Activated CD4-positive, CD25-positive, alpha-beta regulatory T cell treated with anti-CD3 and anti-CD28 coated beads, Interleukin-2, amount 50 U/mL, for 24 hours (primary cell): ENCODE data around the gene TTLL9.

Source experiments
- ATAC-seq, 2 donors: fragments of 150-1000 bp; cut with Tn5 transposase; one replicate each; pipeline ENCODE4 v1.10.0; 2021; ENCODE audit warnings: mild to moderate bottlenecking in 1 of 2, moderate library complexity in 1 of 2

The TTLL9 gene

DNA sequence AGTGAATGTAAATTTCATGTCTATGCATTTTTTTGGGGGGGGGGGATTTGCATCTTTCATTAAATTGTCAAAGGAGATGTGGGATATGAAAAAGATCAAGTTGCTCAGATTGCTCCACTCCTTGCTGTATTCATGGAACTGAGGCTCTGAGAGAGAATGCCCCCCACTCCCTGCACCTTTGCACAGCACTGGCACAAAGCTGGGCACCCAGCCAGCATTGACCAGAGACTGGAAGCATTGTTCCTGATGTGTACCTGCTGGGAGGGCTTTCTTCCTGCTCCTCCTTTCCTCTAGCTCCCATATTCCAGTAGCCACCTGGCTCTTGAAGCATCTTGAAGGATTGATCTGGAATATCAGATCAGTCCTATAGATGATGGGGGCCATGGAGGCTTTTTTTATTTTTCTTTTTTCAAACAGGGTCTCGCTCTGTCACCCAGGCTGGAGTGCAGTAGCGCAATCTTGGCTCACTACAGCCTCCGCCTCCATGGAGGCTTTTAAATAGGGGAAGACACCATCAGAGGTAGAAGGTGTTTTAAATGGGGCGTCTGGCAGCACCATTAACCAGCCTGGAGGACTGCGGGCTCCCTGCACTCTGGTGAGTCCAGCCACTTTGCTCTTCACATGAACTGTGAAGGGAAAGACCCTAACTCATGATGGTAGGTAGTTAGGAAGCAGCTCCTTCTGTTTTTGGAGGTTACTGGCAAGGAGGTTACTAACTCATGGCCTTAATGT, 11.0 kb upstream of the TTLL9 start:
- no peak for ATAC-seq

DNA sequence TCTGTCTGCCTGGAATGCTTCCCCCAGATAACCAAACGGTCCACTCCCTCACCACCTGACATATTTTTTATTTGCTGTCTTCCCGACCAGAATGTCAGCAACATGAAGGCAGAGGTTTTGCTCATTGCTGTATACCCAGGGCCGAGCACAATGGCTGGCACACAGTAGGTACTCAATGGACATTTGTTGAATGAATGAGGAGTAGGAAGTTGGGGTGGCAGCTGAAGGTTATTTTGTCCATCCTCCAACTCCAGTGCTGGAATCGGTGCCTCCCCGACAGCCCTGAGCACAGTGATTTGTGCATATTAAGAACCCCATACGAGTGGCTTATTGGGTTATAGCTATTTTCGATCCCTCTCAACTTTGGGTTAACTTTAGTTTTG, 10.4 kb upstream of the TTLL9 start:
- ATAC-seq: no peak

DNA sequence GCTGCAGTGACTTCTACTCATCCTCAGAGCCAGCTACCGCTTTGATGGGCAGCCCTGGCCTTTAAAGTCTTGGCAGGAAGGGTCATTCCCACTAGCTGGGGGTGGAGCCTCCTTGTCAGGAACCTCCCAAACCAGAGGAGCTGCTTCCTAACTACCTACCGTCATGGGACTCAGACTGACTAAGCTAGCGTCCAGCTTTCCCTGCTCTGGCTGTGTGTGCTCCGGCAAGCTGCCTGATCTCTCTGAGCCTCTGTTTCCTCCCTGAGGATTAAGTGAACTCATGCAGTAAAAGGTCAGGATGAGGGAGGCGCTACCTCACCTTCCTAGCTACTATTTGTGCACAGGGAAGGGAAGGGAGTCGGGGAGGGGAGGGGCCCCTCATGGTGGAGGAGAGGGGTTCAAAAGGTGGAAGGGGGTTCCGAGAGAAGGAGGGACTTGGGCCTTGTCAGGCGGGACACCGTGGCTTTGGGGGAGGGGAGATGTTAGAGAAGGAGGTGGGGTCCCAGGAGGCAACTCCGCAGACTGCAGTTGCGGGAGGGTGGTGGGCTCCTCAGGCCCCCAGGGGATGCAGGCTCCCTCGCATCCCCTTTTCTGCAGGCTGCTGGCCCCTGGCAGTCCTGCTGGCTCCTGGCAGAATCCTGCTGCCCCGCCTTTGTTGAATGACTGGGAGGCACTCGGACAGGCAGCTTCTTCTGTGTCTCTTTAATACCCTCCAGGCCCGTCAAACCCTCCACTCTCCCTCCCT, 9.9 kb upstream of the TTLL9 start:
- ATAC-seq: no peak

DNA sequence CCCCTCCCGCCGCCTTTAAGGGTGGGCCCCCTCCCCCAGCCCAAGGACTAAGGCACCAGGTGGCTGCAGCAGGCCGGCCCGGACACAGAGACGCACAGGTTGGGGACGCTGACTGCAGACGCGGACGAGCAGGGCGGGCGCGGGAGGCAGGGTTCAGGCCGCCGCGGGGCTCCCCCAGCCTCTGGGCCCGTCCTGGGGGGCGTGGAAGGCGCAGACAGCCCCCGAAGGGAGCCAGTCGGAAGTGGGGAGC, 9.4 kb upstream of the TTLL9 start:
- peak in 1 of 2 donors; percentile 27 for ATAC-seq

DNA sequence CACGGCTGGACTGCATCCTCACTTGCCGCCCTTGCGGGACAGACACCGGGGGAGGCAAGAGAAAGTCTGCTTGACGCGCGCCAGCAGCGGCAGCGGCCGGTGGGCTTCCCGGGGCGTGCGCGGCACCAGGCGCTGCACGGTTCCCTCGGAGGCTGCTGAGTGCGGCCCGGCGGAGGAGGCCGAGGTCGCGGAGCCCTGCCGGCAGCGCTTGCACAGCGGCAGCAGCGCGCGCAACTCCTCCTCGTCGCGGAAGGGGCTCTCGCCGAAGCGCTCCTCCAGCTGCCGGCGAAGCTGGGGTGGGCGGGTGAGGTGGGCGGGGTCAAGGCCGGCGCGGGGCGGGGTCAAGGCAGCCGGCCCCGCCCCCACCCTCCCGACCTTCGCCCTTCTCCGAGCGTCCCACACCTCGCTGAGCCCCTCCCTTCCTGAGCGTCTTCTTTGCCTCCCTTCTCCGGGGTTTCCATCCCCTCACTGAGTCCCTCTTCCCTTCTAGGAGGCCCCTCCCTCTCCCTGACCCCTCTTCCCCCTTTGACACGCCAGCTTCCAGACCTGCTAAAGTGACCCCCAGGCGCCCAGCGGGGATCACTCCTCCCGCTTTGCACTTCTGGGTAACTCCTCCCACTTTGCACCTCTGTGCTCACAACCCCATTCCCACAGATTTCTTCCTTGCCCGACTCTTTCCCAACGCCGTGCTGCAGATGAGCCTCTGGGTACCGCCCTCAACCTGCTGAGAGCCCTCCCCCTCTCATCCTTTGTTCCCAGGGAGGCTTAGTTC, 8.9 kb upstream of the TTLL9 start:
- peak; percentile 66 to 75 for ATAC-seq

DNA sequence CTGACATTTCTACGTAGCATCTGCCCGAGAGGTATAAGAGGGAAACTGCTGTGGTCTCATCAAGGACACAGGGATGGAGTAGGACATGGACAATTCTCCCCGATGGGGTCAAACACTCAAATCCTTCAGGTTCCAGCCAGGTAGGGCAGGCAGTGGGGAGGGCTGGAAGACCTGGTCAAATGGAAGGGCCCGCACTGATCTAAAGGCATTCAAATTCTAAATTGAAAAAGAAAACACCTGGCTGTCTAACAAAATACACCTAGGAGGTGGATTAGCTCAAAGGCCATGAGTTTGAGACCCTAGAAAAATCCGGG, 8.3 kb upstream of the TTLL9 start:
- ATAC-seq: no peak

DNA sequence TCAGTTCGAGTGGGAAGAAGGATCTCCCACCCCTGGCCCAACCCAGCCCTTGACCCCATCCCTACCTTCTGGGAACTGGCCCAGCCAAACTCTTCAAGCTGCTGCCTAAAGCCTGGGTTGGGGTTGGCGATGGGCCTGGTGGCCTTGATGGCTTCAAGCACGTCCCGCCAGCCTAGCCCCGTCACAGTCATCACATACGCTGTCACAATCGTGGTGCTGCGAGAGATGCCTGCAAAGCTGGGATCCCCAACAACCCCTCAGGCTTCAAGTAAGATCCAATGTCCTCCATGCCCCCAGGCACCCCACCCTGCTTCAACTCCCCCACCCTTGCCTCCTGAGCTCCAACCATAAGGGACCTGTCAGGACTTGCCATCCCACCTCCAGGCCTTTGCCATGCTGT, 7.9 kb upstream of the TTLL9 start:
- no peak for ATAC-seq

DNA sequence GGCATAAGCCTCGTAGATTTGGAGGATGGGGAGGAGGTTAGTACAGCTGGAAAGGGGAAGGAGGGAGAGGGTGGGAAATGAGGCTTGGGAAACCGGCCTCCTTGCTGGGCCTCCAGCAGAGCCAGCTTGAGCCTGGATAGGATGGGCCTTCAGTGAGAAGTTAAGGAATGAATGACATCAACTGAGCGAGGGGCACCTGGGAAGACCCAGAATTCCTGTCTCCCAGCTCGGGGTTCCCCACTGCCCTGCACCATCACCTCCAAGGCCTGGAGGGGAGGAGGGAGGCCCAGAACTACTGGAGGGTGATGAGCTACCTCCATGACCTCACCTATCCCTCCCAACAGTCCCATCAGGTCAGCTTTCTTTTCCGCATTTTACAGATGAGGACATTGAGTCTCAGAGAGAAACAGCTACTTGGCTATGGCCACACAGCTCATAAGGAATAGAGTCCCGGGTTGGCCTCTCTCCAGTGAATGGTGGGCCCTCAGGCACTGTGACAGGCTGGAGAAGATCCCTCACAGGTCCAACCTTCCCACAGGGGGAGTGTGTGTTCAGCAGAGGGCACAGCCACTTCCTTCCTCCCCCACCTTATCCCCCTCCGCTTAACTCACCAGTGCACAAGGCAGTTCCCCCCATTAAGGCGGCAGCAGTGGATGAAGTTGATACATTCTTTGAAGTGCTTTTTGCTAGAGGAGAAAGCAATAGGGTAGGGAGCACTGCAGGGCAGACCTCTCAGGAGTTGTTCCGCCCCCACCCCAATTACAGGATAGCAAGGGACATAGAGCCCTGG, 6.9 kb upstream of the TTLL9 start:
- no peak for ATAC-seq

DNA sequence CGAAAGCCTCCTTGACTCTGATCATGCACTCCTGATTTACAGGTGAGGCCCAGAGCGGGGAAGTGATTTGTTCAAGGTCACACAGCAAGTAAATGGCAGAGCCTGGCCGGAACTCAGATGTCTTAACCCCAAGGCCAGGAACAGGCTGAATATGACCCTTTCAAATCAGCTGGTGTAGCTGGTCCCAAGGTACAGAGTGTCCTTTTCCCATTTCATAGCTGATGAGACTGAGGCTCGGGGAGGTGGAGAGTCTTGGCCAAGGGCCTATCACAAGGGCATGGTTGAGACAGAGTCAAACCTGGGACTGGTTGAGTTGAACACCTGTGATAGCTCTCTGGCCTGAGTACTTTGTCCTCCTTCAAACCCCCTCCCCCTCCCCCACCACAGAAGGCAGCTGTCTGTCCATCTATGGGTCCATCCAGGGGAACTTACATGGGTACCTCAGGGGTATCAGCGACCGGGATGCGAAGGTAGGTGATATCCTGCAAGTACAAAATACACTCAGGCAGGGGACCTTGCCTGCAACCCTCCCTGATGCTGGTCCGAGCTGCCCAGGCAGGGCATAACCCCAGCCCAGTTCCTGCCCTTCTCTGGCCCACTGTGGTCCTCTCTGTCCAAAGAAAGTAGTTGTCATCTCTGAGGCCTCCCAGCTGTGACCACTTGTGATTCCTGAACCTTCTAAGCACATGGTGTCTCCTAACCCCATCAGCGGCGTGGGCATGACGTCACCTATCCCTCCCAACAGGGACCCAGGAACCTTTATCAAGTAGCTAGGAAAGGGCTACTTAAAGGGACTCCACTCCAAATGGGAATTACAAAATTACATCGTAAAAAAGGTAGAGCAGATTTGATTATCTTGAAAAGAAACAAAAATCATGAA, 5.7 kb upstream of the TTLL9 start:
- ATAC-seq: no peak

DNA sequence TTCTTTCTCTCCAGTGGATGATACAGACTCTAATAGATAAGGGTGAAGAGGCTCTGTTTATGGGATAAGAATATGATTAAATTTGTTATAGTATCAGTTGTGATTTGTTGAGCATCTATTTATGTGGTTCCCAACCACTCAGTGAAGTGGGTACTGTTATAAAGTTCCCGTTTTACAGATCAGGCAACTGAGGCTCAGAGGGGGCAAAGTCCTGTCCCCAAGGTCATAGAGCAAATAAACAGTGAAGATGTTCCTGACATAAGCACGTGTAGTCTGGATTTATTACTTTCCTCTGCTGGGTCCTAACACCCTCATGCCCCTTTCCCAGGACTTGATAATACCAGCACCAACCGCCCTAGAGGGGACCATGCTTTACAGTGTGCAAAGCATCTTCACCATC, 4.2 kb upstream of the TTLL9 start:
- no peak for ATAC-seq

DNA sequence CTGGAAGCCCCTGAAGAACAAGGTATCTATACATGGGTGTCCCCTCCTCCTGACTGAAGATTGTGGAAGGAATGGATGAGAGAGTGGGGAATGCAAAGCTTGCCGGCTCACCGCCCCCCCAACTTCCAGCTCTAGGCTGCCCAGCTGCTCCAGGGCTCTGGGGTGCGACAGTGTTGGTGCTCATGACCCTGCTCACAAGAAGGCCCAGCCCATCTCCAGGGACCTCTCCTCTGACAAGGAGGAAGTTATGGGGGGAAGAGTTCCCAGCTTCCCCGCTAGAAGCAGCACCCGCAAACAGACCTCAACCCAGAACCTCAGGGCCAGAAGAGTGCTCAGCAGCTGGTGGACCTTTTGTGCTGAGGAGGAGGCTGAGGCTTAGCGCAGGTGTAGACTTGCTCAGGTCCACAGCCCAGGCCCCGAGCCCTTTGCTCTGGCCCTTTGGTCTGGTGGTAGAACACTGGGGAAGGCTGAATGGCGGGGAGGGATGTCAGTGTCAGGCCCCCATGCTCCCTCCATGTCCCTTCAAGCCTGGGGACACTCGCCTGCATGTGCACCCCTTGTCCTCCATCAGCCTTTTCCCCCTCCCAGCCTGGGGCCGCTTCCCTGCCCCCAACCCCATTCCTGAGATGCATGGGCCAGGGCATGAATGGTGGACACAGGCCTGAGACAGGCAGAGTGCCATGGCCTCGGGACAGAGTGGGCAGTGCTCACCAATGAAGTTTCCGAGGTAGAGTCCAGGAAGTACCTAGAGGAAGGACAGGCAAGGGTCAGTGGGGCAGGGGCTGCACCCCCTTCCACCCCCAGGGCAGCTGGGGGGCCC, 1.4 kb upstream of the TTLL9 start:
- no peak for ATAC-seq

DNA sequence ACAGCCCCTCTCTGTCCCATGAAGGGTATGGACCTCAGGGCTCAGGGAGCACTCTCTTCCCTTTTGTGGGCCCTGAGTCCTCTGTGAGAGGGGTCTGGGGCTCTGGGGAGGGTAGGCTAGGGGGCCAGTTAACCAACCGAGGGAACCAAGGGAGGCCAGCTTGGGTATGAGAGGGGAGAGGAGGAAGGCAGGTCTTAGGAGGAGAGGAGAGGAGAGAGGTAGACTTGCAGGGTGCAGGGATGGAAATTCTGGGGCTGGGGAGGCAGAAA, 827 bp upstream of the TTLL9 start:
- ATAC-seq: no peak

DNA sequence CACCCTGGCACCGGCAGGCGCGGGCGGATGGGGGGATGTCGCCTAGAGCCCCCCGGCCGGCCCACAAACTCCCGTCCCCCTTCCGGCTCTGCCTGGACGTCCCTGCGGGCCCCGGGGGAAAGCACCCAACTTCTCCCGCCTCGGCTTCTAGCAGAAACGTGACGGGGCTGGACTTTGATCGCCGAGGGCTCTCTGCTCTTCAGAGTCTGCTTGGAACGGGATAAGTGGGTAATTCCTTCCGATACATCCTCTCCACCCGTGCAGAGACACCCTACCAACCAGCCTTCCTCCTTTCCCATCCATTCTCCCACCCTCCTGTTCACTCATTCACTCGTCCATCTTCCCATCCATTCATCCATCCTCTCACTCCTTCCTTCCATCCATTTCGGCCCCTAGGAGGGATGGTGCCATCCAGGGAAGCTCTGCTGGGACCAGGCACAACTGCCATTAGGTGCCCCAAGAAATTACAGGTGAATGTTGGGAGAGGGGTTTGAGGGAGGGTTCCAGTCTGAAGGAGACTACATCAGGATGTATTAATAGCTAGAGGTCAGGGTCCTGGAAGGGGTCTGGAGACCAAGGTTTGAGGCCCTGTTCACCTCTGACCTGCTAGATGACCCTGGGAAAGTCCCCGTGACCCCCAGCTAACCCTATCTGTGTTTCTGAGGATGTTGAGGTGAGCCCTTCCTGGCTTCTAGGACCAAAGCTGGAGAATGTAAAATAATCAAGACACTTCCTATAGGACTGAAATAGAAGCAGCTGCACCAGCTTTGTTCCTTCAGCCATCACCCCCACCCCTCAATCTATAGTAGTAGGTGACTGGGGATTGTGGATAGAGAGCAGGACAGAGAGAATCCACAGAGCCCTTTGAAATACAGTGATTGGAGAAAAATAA, 538 bp downstream of the TTLL9 start:
- ATAC-seq: no peak

DNA sequence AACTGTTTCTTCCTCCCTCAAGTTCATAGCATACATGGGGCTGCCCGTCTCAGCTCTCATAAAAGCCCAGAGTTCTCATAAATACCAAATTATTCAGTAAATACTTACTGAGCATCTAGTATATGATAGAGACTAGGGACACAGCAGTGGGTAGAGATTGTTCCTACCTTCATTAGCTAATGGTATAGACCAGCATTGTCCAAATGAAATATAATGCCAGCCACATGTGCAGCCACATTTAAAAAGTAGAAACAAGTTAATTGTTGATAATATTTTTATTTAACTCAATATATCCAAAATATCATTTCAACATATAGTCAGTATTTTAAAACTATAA, 1.2 kb downstream of the TTLL9 start:
- ATAC-seq: no peak

DNA sequence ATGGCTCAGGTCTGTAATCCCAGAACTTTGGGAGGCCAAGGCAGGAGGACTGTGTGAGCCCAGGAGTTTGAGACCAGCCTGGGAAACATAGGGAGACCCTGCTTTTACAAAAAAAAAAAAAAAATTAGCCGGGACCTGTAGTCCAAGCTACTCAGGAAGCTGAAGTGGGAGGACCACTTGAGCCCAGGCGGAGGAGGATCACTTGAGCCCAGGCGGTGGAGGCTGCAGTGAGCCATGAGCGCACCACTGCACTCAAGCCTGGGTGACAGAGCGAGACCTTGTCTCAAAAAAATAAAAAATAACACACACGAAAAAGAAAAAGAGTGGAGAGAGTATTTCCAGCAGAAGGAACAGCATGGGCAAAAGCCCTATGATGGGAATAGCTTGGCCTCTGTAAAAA, 2.0 kb downstream of the TTLL9 start:
- ATAC-seq: no peak

DNA sequence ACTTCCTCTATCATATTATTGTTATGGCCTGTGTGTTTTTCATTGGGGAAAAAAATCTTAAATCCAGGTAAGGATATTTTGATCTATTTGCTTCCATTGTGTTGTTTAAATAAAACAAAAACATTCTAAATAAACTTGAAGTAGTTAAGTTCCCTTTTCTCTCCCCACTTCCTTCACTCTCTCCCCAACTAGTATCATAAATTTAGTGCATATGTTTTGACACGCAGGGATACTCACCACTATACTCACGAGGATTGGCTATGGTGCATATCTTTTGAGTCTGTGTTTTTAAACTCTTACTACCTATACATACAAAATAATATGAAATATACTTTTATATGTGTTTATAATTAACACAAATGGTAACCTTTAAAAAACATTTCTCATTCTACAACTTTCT, 5.2 kb downstream of the TTLL9 start:
- no peak for ATAC-seq

DNA sequence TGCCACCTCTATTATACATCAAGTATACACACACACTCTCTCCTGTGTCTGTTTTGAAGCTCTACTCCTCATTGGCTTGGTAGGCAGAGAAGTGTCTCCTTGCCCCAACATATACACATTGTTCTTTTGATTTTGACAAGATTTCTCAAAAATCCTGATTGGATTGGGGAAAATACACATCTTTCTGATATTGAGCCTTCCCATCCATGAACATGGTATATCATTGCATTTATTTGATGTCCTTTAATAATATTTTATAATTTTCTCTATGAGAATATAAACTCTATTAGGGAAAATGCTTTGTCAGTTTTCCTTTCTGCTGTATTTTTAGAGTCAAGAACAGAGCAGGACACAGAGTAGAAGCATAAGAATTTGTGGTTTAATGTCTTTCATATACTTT, 7.2 kb downstream of the TTLL9 start:
- ATAC-seq: no peak

DNA sequence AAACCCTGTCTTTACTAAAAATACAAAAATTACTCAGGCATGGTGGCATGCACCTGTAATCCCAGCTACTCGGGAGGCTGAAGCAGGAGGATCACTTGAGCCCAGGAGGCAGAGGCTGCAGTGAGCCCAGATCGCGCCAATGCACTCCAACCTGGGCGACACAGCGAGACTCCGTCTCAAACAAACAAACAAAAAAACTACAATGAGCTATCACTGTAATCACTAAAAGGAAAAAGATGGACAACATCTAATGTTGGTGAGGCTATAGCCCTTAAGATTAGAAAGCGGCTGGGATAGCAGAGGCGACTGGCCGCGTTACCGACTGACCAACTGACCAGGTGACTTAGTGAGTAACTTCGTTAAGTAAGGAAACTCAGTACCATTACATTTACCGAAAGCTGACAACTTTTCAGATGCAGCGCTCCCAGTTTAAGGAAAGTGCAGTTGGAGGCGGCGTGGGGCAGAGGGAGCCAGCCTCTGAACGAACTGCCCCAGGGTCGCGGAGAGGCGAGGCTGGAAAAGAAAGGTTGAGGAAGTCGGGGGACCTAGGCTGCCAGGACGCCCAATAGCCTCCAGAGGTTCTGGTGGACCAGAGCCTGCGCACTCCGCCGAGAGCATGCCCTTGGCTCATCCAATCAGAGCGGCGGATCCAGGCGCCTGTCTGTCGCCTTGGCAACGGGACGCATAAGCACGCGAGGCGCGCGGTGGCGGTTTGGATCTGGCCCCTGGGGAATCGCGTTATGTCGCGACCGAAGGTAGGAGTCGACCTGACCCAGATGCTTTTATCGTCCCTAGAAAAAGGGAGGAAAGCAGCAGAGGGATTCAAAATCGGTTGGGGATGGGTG, 8.9 kb downstream of the TTLL9 start:
- ATAC-seq: peak; percentile 88 to 94

DNA sequence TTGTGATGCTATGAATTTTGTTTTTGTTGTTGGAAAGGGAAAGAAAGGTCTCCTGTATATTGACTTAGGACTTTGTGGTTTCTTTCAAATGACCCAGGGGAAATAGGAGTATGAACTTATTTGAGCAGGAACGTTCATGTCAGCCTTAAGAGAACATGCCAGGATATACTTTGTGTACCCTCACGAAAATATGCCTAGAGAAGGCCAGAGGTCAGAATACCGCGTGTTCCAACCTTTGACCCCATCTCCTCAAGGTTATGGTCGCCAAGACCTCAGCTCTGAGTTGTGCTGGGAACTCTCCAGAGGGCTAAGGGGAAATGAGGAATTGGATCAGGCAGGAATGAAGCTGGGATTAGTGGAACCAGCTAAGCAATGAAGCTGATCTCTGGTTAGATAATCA, 11.5 kb downstream of the TTLL9 start:
- no peak for ATAC-seq

DNA sequence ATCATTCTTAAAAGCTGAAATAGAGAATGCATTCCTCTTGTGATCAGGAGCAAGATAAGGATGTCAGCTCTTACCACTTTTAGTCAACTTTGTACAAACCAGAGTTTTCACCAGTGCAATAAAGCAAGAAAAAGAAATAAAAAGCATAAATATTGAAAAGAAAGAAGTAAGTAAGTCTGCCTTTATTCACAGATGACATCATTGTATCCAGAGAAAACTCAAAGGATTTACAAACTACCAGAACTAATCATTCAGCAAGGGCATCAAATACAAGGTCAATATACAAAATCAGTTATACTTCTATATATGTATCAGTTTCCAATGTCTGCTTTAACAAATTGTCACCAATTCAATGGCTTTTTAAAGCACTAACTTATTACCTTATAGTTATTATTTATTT, 13.4 kb downstream of the TTLL9 start:
- ATAC-seq: no peak
